Mesothelial cell of epicardium (in vitro differentiated cells): Measurements from ENCODE around the gene TSPEAR. TPM values are rescaled to one million over a fixed set of nuclear protein-coding genes. Genes with fewer than 3 reads are reported as not detected.

Experiments
- DNase-seq, 2 experiments: peaks; one replicate each; pipeline ENCODE4 v3.0.0; 2021; ENCODE audit warnings: low spot score in 2 of 2; ENCODE audit not compliant: unreplicated experiment in 2 of 2
- H3K27ac Mint-ChIP-seq: 2 replicates; pipeline ENCODE4 v1.8.0; 2021; ENCODE audit warnings: mixed read lengths
- H3K27me3 Mint-ChIP-seq: 2 replicates; pipeline ENCODE4 v1.8.0; 2021; ENCODE audit warnings: low read depth, mixed read lengths
- H3K36me3 Mint-ChIP-seq: 2 replicates; pipeline ENCODE4 v1.8.0; 2021; ENCODE audit warnings: mixed read lengths
- H3K4me1 Mint-ChIP-seq: 2 replicates; pipeline ENCODE4 v1.8.0; 2021; ENCODE audit warnings: mixed read lengths
- H3K4me3 Mint-ChIP-seq: 2 replicates; pipeline ENCODE4 v1.8.0; 2021; ENCODE audit warnings: mild to moderate bottlenecking, moderate library complexity, mixed read lengths
- H3K9me3 Mint-ChIP-seq: 2 replicates; pipeline ENCODE4 v1.8.0; 2021; ENCODE audit warnings: mixed read lengths
- CTCF ChIP-seq: fragments of 200-600 bp; sonication (generic); IDR thresholded peaks from one replicate; pipeline ENCODE4 v1.5.0; 2021; ENCODE audit warnings: antibody characterized with exemption; ENCODE audit not compliant: unreplicated experiment
- total RNA-seq: library from RNA; stranded (reverse); gene quantifications from 3 replicates; pipeline ENCODE4 v1.2.1, GENCODE V29; 2021

TSPEAR gene
- total RNA-seq, 1 donor from 2014 or later: 0.11 TPM

DNA sequence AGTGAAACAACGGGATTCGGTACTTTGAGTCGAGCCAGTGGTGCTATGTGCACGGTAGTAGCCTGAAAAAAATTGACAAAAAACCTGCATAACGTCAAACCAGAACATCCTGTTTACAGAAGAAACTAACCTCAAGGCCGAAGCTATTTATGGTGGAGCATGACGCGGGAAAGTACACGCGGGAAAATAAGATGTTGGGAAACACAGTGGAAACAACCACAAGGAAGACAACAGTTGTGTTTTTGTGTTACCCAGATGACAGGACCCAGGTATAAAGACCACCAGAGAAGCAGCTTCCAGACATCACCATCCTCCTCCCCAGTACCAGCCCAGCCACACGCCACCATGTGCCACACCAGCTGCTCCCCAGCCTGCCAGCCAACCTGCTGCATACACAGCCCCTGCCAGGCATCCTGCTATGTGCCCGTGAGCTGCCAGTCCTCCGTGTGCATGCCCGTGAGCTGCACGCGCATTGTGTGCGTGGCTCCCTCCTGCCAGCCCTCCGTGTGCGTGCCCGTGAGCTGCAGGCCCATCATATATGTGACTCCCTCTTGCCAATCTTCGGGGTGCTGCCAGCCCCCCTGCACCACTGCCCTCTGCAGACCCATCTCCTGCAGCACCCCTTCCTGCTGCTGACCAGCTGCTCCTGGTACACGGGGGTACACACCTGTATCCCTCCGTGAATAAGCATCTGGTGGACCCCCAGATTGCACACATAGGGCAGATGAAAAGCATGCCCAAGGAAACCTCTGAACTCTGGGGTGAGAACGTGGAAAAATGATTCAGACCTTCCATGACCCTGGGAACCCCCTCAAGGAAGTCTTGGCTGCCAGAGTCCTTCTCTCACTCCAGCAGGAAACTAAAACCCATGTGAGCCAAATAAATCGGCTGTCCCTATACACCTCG lies 53.5 kb downstream of the TSPEAR start, which contains the start of gene KRTAP12-3:
Gene KRTAP12-3 (plus strand): TSS at position 298 of the 906 bp plus-strand sequence. CDS start 48 bp downstream, at position 346.
- Mint-ChIP-seq H3K4me1 (no peaks in the 10 kb centered on the region), H3K27ac (no peak within 1 kb of the TSS), H3K9me3 (peaks cover 24% of the 10 kb centered on the region), H3K4me3 (no peak within 1 kb of the TSS), H3K27me3 (peaks cover 7% of the 10 kb centered on the region), H3K36me3 (peaks cover 1% of the 10 kb centered on the region)
- peak in 1 of 2 experiments; percentile 20 for DNase-seq
- no peak for TF ChIP-seq CTCF

GRCh38 chr21:44656868-44657267 lies 54.5 kb downstream of the TSPEAR start:
- Mint-ChIP-seq H3K36me3 (peaks cover 1% of the 10 kb centered on the region), H3K27me3 (peaks cover 6% of the 10 kb centered on the region), H3K27ac (no peak overlapping the region), H3K9me3 (peaks cover 19% of the 10 kb centered on the region), H3K4me1 (no peaks in the 10 kb centered on the region), H3K4me3 (no peak overlapping the region)
- no peak for TF ChIP-seq CTCF
- no peak for DNase-seq

DNA sequence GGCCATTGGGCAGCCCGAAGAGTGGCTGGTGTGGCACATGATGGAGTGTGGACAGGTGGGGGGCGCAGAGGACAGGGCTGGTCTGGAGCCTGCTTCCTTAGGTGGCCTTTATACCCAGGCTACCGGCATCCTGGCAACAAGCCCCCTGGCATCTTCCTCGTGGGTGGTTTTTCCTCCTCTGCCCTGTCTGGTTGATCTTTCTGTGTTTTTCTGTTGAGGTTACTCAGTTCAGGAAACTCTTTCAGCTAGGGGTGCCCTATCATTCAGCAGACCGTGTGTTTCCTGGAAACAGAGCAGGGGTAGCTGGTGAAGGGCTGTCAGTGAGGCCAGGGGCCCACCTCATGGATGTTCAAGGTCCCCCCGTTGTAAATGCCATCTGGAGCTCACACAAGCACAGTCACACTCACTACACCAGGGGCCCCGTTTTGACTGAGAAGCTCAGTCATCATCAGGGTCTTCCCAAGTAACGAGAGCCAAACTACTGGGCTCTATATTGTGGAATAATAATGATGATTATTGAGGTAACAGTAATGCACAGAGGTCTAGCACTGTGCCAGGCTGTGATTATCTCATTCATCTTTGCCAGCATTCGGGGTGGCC lies 56.7 kb downstream of the TSPEAR start, which contains the start of gene KRTAP12-4:
Gene KRTAP12-4 (minus strand): TSS at position 84 of the 600 bp plus-strand sequence. CDS start 45 bp downstream, at position 39.
- H3K4me1 Mint-ChIP-seq: no peaks in the 10 kb centered on the region
- H3K9me3 Mint-ChIP-seq: peaks cover 19% of the 10 kb centered on the region
- TF ChIP-seq CTCF: no peak
- peaks cover 6% of the 10 kb centered on the region for H3K27me3 Mint-ChIP-seq
- no peak within 1 kb of the TSS for H3K27ac Mint-ChIP-seq
- DNase-seq: no peak
- peaks cover 1% of the 10 kb centered on the region for H3K36me3 Mint-ChIP-seq
- no peak within 1 kb of the TSS for H3K4me3 Mint-ChIP-seq

- Mint-ChIP-seq H3K4me1 (no peaks in the 10 kb centered on the region), H3K27me3 (peaks cover 6% of the 10 kb centered on the region), H3K9me3 (peaks cover 19% of the 10 kb centered on the region), H3K36me3 (peaks cover 1% of the 10 kb centered on the region), H3K4me3 (no peak overlapping the region), H3K27ac (no peak overlapping the region)
- DNase-seq: peak in 1 of 2 experiments; percentile 17
- no peak for TF ChIP-seq CTCF
Measured at GRCh38 chr21:44653656-44654575, 57.5 kb downstream of the TSPEAR start.

DNA sequence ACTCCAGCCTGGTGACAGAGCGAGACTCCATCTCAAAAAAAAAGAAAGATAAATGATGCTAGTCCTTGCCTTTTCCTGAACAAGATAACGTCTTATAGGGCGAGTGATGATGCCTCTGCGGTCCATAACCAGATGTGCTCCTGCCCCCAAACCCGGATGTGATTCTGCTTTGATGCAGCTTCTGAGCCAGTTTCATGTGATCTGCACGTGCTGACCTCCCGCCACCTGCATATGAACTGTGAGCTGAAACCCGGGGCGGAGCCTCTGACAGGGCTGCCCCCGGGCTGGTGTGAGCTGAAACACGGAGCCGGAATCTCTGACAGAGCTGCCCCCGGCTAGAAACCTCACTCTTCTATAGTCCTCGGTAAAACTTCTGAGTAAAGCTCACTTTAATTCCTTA lies 58.2 kb downstream of the TSPEAR start:
- Mint-ChIP-seq H3K27me3 (peaks cover 4% of the 10 kb centered on the region), H3K4me1 (no peaks in the 10 kb centered on the region), H3K9me3 (peaks cover 19% of the 10 kb centered on the region), H3K4me3 (no peak overlapping the region), H3K27ac (no peak overlapping the region), H3K36me3 (peaks cover 1% of the 10 kb centered on the region)
- DNase-seq: peak in 1 of 2 experiments; percentile 32
- no peak for TF ChIP-seq CTCF
